Measurements from ENCODE around the gene ANKRD63.

DNA sequence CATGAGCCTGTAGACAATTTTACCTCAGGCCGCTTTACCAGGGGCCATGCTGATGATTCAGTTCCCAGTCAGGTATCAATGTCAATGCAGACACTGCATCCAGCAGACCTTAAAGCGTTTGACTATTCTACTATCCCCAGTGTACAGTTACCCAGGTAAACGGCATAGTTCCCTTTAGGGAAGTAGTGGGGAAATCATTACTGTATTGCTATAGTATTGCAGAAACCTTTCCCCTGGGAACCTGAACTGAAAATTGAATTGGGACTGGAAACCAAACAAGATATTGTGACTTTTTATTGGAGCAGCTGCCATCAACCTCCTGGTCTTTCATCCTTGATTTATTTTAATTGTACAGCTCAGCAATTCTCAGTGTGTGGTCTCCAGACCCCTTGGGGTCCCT lies 34.1 kb upstream of the ANKRD63 start:
- TF ChIP-seq FOXP2 (optimal IDR thresholded peaks at IDR 0.05; ENCODE audit: control extremely low read depth, extremely low read length, insufficient read depth) (no peak), EZH2 (IDR thresholded peaks at IDR 0.05) (no peak)
